HepG2 (cell line): Measurements from ENCODE around the gene IQSEC1. TPM values are rescaled to one million over a fixed set of nuclear protein-coding genes. Genes with fewer than 3 reads are reported as not detected.

Experiments
- ATAC-seq: fragments of 200-7000 bp; cut with Tn5 transposase; 3 replicates; pipeline ENCODE4 v1.9.1; 2020; ENCODE audit warnings: mild to moderate bottlenecking, moderate library complexity
- BruUV-seq: library from RNA; stranded (reverse); fragments of 400-500 nt; replicated peaks from 2 replicates; lab custom pipeline; 2021; lab: Mats Ljungman, UMichigan
- CTCF ChIA-PET: fragments of 300-600 bp; formaldehyde crosslinking; extraction: SDS; loops from one replicate; lab custom pipeline; 2021; ENCODE audit warnings: low total read pairs, inconsistent platforms, low intra/inter-chr PET ratio; lab: Yijun Ruan, JAX
- POLR2A ChIA-PET: fragments of 350-600 bp; sonication (Branson Sonifier 250); formaldehyde crosslinking; loops from one replicate; lab custom pipeline; 2020; ENCODE audit warnings: antibody characterized with exemption, inconsistent platforms; lab: Yijun Ruan, JAX
- DNase-seq: peaks from one replicate; pipeline ENCODE4 v3.0.0-alpha.2; 2015; ENCODE audit warnings: low spot score
- FAIRE-seq: peaks from 3 replicates; lab custom pipeline; 2011; peaks lifted over from hg19 to GRCh38; lab: Jason Lieb, UNC
- H2AFZ ChIP-seq: one replicate; pipeline ENCODE4 v1.6.1; 2011; ENCODE audit warnings: low read length, inconsistent platforms
- H3K27ac ChIP-seq: fragments of 300-600 bp; 3 replicates; pipeline ENCODE4 v1.8.0; 2011; ENCODE audit warnings: mixed run types, mild to moderate bottlenecking, mixed read lengths, low read length, inconsistent platforms; ENCODE audit not compliant: insufficient read depth; ENCODE audit errors: extremely low read length
- H3K27me3 ChIP-seq, 2 experiments: fragments of 200-600 bp in 1 of 2; 2 replicates in 1 of 2; 3 replicates in 1 of 2; pipeline versions ENCODE4 v1.6.0 to v1.8.0; 2011; ENCODE audit warnings: low read length in 2 of 2, mild to moderate bottlenecking in 2 of 2, moderate library complexity in 2 of 2, inconsistent platforms in 1 of 2; ENCODE audit not compliant: insufficient read depth in 2 of 2, control insufficient read depth in 1 of 2
- H3K36me3 ChIP-seq, 2 experiments: fragments of 200-600 bp in 1 of 2; replicated peaks in 1 of 2; 2 replicates in 1 of 2; 3 replicates in 1 of 2; pipeline versions ENCODE4 v1.5.1 to v1.8.0; 2011; ENCODE audit warnings: low read length in 2 of 2, inconsistent platforms in 1 of 2; ENCODE audit not compliant: insufficient read depth in 2 of 2, control insufficient read depth in 1 of 2
- H3K4me1 ChIP-seq: 2 replicates; pipeline ENCODE4 v1.5.1; 2012; ENCODE audit warnings: low read length, inconsistent platforms; ENCODE audit not compliant: insufficient read depth
- H3K4me2 ChIP-seq: 2 replicates; pipeline ENCODE4 v1.6.0; 2011; ENCODE audit warnings: low read depth, low read length, inconsistent platforms
- H3K4me3 ChIP-seq, 3 experiments: fragments of 200-600 bp in 1 of 3; sonication (generic), shearing (Covaris generic) in 1 of 3; replicated peaks in 1 of 3; 2 replicates each; pipeline ENCODE4 v1.5.1; 2011 to 2016; ENCODE audit warnings: low read length in 3 of 3, inconsistent platforms in 2 of 3, low read depth in 2 of 3, mild to moderate bottlenecking in 2 of 3, control low read depth in 1 of 3, mixed read lengths in 1 of 3; ENCODE audit not compliant: insufficient read depth in 1 of 3
- H3K79me2 ChIP-seq: one replicate; pipeline ENCODE4 v1.6.1; 2011; ENCODE audit warnings: low read length, inconsistent platforms; ENCODE audit not compliant: insufficient read depth
- H3K9ac ChIP-seq: 2 replicates; pipeline ENCODE4 v1.6.0; 2011; ENCODE audit warnings: mild to moderate bottlenecking, low read depth, low read length, inconsistent platforms; ENCODE audit not compliant: insufficient read depth
- H3K9me3 ChIP-seq: 2 replicates; pipeline ENCODE4 v1.5.1; 2012; ENCODE audit warnings: mild to moderate bottlenecking, low read length
- H4K20me1 ChIP-seq: 2 replicates; pipeline ENCODE4 v1.6.0; 2011; ENCODE audit warnings: inconsistent platforms, mild to moderate bottlenecking, low read length, moderate library complexity; ENCODE audit not compliant: insufficient read depth
- AFF4 ChIP-seq: sonication (generic); formaldehyde crosslinking; IDR thresholded peaks from 2 replicates; pipeline ENCODE4 v1.4.0; 2020; ENCODE audit warnings: missing genetic modification reagents
- ARID3A ChIP-seq: IDR thresholded peaks from 2 replicates; pipeline ENCODE4 v1.6.1; 2012; ENCODE audit warnings: low read depth, low read length, improper control_type of control experiment
- ELK4 ChIP-seq: sonication (generic); formaldehyde crosslinking; IDR thresholded peaks from 2 replicates; pipeline ENCODE4 v1.9.0; 2021; ENCODE audit warnings: missing genetic modification reagents, borderline replicate concordance
- HOXA5 ChIP-seq: sonication (generic); formaldehyde crosslinking; IDR thresholded peaks from 2 replicates; pipeline ENCODE4 v1.4.0; 2020; ENCODE audit warnings: missing genetic modification reagents
- KDM6A ChIP-seq: IDR thresholded peaks from 2 replicates; pipeline ENCODE4 v1.6.1; 2016; ENCODE audit warnings: low read depth
- NFATC3 ChIP-seq: sonication (generic); formaldehyde crosslinking; IDR thresholded peaks from 2 replicates; pipeline ENCODE4 v1.5.1; 2020; ENCODE audit warnings: mild to moderate bottlenecking, missing genetic modification reagents
- SIN3A ChIP-seq: IDR thresholded peaks from 2 replicates; pipeline ENCODE4 v1.6.1; 2011; ENCODE audit warnings: low read depth, mild to moderate bottlenecking, control low read depth, low read length, borderline replicate concordance
- SIN3B ChIP-seq: fragments of 150-350 bp; IDR thresholded peaks from 2 replicates; pipeline ENCODE4 v1.6.1; 2014; ENCODE audit warnings: low read length
- SRF ChIP-seq: IDR thresholded peaks from 2 replicates; pipeline ENCODE4 v1.6.1; 2011; ENCODE audit warnings: mild to moderate bottlenecking, low read depth, low read length, moderate library complexity
- SRSF9 ChIP-seq: fragments of 200-400 bp; formaldehyde crosslinking; IDR thresholded peaks from 2 replicates; pipeline ENCODE4 v1.6.1; 2018; ENCODE audit warnings: borderline replicate concordance, mild to moderate bottlenecking, low read depth, low read length; ENCODE audit not compliant: insufficient read depth, poor library complexity, severe bottlenecking
- YY1 ChIP-seq: IDR thresholded peaks from 2 replicates; pipeline ENCODE4 v1.6.1; 2011; ENCODE audit warnings: low read length, low read depth, moderate library complexity, mild to moderate bottlenecking; ENCODE audit not compliant: insufficient read depth, insufficient replicate concordance
- ZC3H13 ChIP-seq: sonication (generic); formaldehyde crosslinking; IDR thresholded peaks from 2 replicates; pipeline ENCODE4 v1.8.1; 2023; ENCODE audit warnings: mild to moderate bottlenecking, missing genetic modification reagents, moderate library complexity
- ZFP36 ChIP-seq: fragments of 150-350 bp; IDR thresholded peaks from 2 replicates; pipeline ENCODE4 v1.6.1; 2018; ENCODE audit warnings: borderline replicate concordance, low read length, low read depth; ENCODE audit not compliant: partially characterized antibody
- ZFP37 ChIP-seq: sonication (generic); formaldehyde crosslinking; IDR thresholded peaks from 2 replicates; pipeline ENCODE4 v1.4.0; 2020; ENCODE audit warnings: missing genetic modification reagents, borderline replicate concordance
- ZNF292 ChIP-seq: sonication (generic); formaldehyde crosslinking; IDR thresholded peaks from 2 replicates; pipeline ENCODE4 v1.8.1; 2022; ENCODE audit warnings: mild to moderate bottlenecking, low read depth, missing genetic modification reagents, borderline replicate concordance
- ZNF576 ChIP-seq: sonication (generic); formaldehyde crosslinking; IDR thresholded peaks from 2 replicates; pipeline ENCODE4 v1.4.0; 2020; ENCODE audit warnings: mild to moderate bottlenecking, missing genetic modification reagents
- ZSCAN20 ChIP-seq: sonication (generic); formaldehyde crosslinking; IDR thresholded peaks from 2 replicates; pipeline ENCODE4 v1.4.0; 2020; ENCODE audit warnings: missing genetic modification reagents, mild to moderate bottlenecking, borderline replicate concordance
- WGBS: methylation state at CpG from one replicate; pipeline ENCODE4 v1.1.6; 2017; ENCODE audit warnings: low lambda C conversion rate; 5-methylcytosine and 5-hydroxymethylcytosine counted together
- in situ Hi-C: cut with HindIII; loops from 2 replicates; pipeline ENCODE4 v1.10.0; 2017; ENCODE audit warnings: low pct_unique_long_range_greater_than_20kb; ENCODE audit not compliant: extremely low pct_ligation_motif_present
- intact Hi-C: fragments of 100-400 bp; cut with micrococcal nuclease; formaldehyde crosslinking; loops from one replicate; pipeline ENCODE4 v1.10.0; 2022; ENCODE audit not compliant: unreplicated experiment
- polyA plus RNA-seq, 8 experiments: library from polyadenylated mRNA; depleted of rRNA in 3 of 8; stranded (reverse) in 7 of 8; unstranded in 1 of 8; fragments of >200 nt; fragmentation: Illumina TruSeq in 4 of 8; extraction: Trizol in 4 of 8; gene quantifications; 2 replicates each; pipeline versions ENCODE4 v1.2.1 to v1.2.3, GENCODE V29; 2011 to 2016; ENCODE audit warnings: low read depth in 4 of 8, missing spikeins in 1 of 8, mixed read lengths in 1 of 8; ENCODE audit not compliant: insufficient read depth in 1 of 8
- total RNA-seq, 5 experiments: library from RNA; depleted of rRNA; stranded (reverse); fragments of >200 nt; fragmentation: Illumina TruSeq; extraction: Trizol; gene quantifications; 2 replicates each; pipeline ENCODE4 v1.2.3, GENCODE V29; 2016; ENCODE audit warnings: low read depth in 1 of 5

IQSEC1 gene
- total and polyA plus RNA-seq, 2 of the 13 experiments (the other 11 are each of a cell fraction or from before 2014, with no cell fraction given): 17.4 to 20.2 TPM

GRCh38 chr3:12932754-12933153 lies 140.5 kb downstream of the IQSEC1 start (continued):
- TF ChIP-seq ZNF576 (CRISPR knock-in tag): no peak
- no peak for TF ChIP-seq SIN3B
- TF ChIP-seq SRF: no peak
- TF ChIP-seq ZC3H13: no peak
- TF ChIP-seq SRSF9: no peak
- TF ChIP-seq ZFP37: no peak
- TF ChIP-seq ZNF292 (CRISPR knock-in tag): no peak
- TF ChIP-seq NFATC3 (CRISPR knock-in tag): no peak
- TF ChIP-seq ARID3A: no peak
- TF ChIP-seq KDM6A (CRISPR knock-in tag): no peak
- no peak for TF ChIP-seq HOXA5 (CRISPR knock-in tag)

GRCh38 chr3:12932347-12932746 lies 140.9 kb downstream of the IQSEC1 start:
- no TSS peak for BruUV-seq
- in situ Hi-C loops: no loop called here

More at GRCh38 chr3:12932347-12932746, 140.9 kb downstream of the IQSEC1 start:
- ATAC-seq: no peak
- Histone ChIP-seq H4K20me1 (peaks cover 44% of the 10 kb centered on the region), H3K9me3 (no peaks in the 10 kb centered on the region), H3K79me2 (peaks cover 8% of the 10 kb centered on the region), H2AFZ (no peak overlapping the region), H3K27me3 (no peaks in the 10 kb centered on the region)
- POLR2A ChIA-PET: interaction anchor here (1.4 kb wide), 1 partner anchor 34 kb away, joined by 4 read pairs; no protein-coding TSS in a partner anchor
- CTCF ChIA-PET: no interaction called here
- TF ChIP-seq ELK4 (CRISPR knock-in tag): no peak
- no peak for TF ChIP-seq ZFP36
- no peak for TF ChIP-seq SIN3A
- no peak for TF ChIP-seq AFF4
- no peak for TF ChIP-seq ZSCAN20 (CRISPR knock-in tag)
- no peak for TF ChIP-seq YY1
- TF ChIP-seq, all 625 proteins: peak for 0
- H3K36me3 ChIP-seq: peaks cover 59 to 91% of the 10 kb centered on the region in 2 experiments
- DNase-seq (no peak), FAIRE-seq (no peak)
- WGBS: 97% methylated on average over 8 of the region's 10 CpGs
- H3K9ac ChIP-seq: no peak overlapping the region
- H3K4me3 ChIP-seq: no peak overlapping the region
- no peaks in the 10 kb centered on the region for H3K4me1 ChIP-seq
- H3K4me2 ChIP-seq: no peak overlapping the region
- H3K27ac ChIP-seq: no peak overlapping the region
- intact Hi-C loops: no loop called here
